ENCODE measurements around the gene NPR2.
A peak's percentile ranks its signal among the peaks of the same experiment; 100 is the strongest.

NPR2 gene

GRCh38 chr9:35834260-35835215 is 43.1 kb downstream of the NPR2 start:
- no peak for DNase-seq

- peak; percentile 27 for DNase-seq
Measured at GRCh38 chr9:35835216-35835632, 43.8 kb downstream of the NPR2 start.

- DNase-seq = no peak
Measured at GRCh38 chr9:35835766-35836165, 44.4 kb downstream of the NPR2 start.

- no peak for DNase-seq
Measured at GRCh38 chr9:35836595-35836994, 45.2 kb downstream of the NPR2 start.

- DNase-seq = no peak
Measured at GRCh38 chr9:35839926-35840325, 48.5 kb downstream of the NPR2 start.

- DNase-seq = no peak
Measured at GRCh38 chr9:35840881-35841644, 49.7 kb downstream of the NPR2 start.

- DNase-seq = no peak
Measured at GRCh38 chr9:35841645-35841900, 50.2 kb downstream of the NPR2 start.

- DNase-seq = no peak
Measured at GRCh38 chr9:35842020-35842745, 50.8 kb downstream of the NPR2 start.

GRCh38 chr9:35842795-35843194 is 51.4 kb downstream of the NPR2 start:
- no peak for DNase-seq

GRCh38 chr9:35844628-35845270 is 53.4 kb downstream of the NPR2 start:
- DNase-seq = no peak

- no peak for DNase-seq
Measured at GRCh38 chr9:35845824-35846771, 54.7 kb downstream of the NPR2 start.

GRCh38 chr9:35847792-35848572 is 56.6 kb downstream of the NPR2 start:
- DNase-seq = peak; percentile 71

GRCh38 chr9:35852267-35852815 is 61.0 kb downstream of the NPR2 start:
- DNase-seq = no peak

GRCh38 chr9:35852876-35853865 is 61.8 kb downstream of the NPR2 start:
- DNase-seq = no peak

GRCh38 chr9:35854091-35854762 is 62.8 kb downstream of the NPR2 start:
- DNase-seq = no peak

- DNase-seq = no peak
Measured at GRCh38 chr9:35856206-35856605, 64.8 kb downstream of the NPR2 start.

GRCh38 chr9:35856882-35857281 is 65.5 kb downstream of the NPR2 start:
- no peak for DNase-seq

- no peak for DNase-seq
Measured at GRCh38 chr9:35858458-35858857, 67.1 kb downstream of the NPR2 start.
